HepG2 (cell line): ENCODE data around the gene CNOT6. TPM values are rescaled to one million over a fixed set of nuclear protein-coding genes. Genes with fewer than 3 reads are reported as not detected.

ENCODE experiments used
- GRHL1 ChIP-seq: sonication (generic); formaldehyde crosslinking; conservative IDR thresholded peaks from 2 replicates; pipeline ENCODE4 v1.8.0; 2022; ENCODE audit warnings: missing genetic modification reagents
- KIAA2018 ChIP-seq: sonication (generic); formaldehyde crosslinking; IDR thresholded peaks from 2 replicates; pipeline ENCODE4 v1.5.0; 2020; ENCODE audit warnings: mild to moderate bottlenecking, missing genetic modification reagents, borderline replicate concordance
- NFE2L2 ChIP-seq: fragments of 150-350 bp; IDR thresholded peaks from 2 replicates; pipeline ENCODE4 v1.6.1; 2014; ENCODE audit warnings: low read length
- PRDM10 ChIP-seq: sonication (generic); formaldehyde crosslinking; IDR thresholded peaks from 2 replicates; pipeline ENCODE4 v1.4.0; 2020; ENCODE audit warnings: low read depth, missing genetic modification reagents
- ZNF720 ChIP-seq: sonication (generic); formaldehyde crosslinking; IDR thresholded peaks from 2 replicates; pipeline ENCODE4 v1.4.0; 2020; ENCODE audit warnings: missing genetic modification reagents
- polyA plus RNA-seq, 8 experiments: library from polyadenylated mRNA; depleted of rRNA in 3 of 8; stranded (reverse) in 7 of 8; unstranded in 1 of 8; fragments of >200 nt; fragmentation: Illumina TruSeq in 4 of 8; extraction: Trizol in 4 of 8; gene quantifications; 2 replicates each; pipeline versions ENCODE4 v1.2.1 to v1.2.3, GENCODE V29; 2011 to 2016; ENCODE audit warnings: low read depth in 4 of 8, missing spikeins in 1 of 8, mixed read lengths in 1 of 8; ENCODE audit not compliant: insufficient read depth in 1 of 8
- total RNA-seq, 5 experiments: library from RNA; depleted of rRNA; stranded (reverse); fragments of >200 nt; fragmentation: Illumina TruSeq; extraction: Trizol; gene quantifications; 2 replicates each; pipeline ENCODE4 v1.2.3, GENCODE V29; 2016; ENCODE audit warnings: low read depth in 1 of 5

Gene CNOT6
- total and polyA plus RNA-seq, 2 of the 13 experiments (the other 11 are each of a cell fraction or from before 2014, with no cell fraction given): 8.8 to 9.1 TPM

GRCh38 chr5:180589771-180590542, 95.8 kb downstream of the CNOT6 start (continued):
- no peak for TF ChIP-seq KIAA2018 (CRISPR knock-in tag)
- TF ChIP-seq ZNF720 (CRISPR knock-in tag): no peak
- TF ChIP-seq GRHL1: no peak
- no peak for TF ChIP-seq PRDM10 (CRISPR knock-in tag)
- TF ChIP-seq NFE2L2: no peak
